Sciatic nerve (tissue), 2 donors: Measurements from ENCODE around the gene TMEM40. TPM values are rescaled to one million over a fixed set of nuclear protein-coding genes. Genes with fewer than 3 reads are reported as not detected.
"Not testable (repeated sequence)": the region's sequence is repeated elsewhere in the genome, so short reads cannot be mapped to it uniquely, and the experiment has no call there.

ENCODE experiments used
- ATAC-seq: fragments of 200-7000 bp; cut with Tn5 transposase; one replicate; pipeline ENCODE4 v1.9.1; 2020; ENCODE audit warnings: mild to moderate bottlenecking, moderate library complexity
- DNase-seq: peaks from one replicate; pipeline ENCODE4 v3.0.0-alpha.2; 2020; ENCODE audit warnings: low spot score
- intact Hi-C: fragments of 100-400 bp; cut with DNase I; formaldehyde crosslinking; loops from one replicate; pipeline ENCODE4 v1.14.2; 2022
- total RNA-seq: library from RNA; stranded (reverse); fragmentation: NEBNext Ultra II Directional; extraction: Animal tissue kit (Norgen Biotek cat#: 25700); gene quantifications from one replicate; pipeline ENCODE4 v1.2.1, GENCODE V29; 2021
- donor health status: DM: no; HTN: no; CAD: no.
- donor health status: DM: no; HTN: no; CAD: no.

The TMEM40 gene
- not detected for total RNA-seq

DNA sequence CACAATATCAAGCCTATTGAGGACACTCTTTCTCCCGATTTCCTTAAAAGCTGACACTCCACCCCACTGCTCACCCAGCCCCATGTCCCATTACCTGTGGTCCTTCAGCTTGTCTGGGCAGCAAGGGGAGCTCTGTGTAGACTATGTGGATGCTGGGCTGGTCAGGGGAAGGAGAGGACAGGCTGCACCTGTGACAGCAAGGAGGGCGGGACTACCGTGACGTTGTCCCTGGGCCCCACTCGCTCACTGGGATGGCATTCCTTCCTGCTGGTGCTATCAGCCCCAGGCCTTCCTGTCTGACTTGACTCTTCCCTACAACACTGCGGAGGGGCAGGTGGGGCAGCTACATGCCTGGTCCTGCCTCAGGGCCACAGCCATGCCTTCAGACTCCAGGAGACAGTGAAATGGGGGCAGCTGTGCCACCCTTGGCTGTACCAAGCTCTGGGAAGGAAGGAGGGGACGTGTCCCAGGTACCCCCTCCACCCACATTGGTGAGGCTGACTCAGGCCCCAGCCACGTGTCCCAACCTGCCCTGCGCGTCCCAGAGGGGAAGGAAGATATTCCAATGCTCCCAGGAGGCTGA, at the start of gene TMEM40:
TMEM40 (minus strand) TSS at position 163 of the 583 bp plus-strand sequence. CDS start 9,427 bp downstream, outside the sequence.
- ATAC-seq = peak; percentile 5
- intact Hi-C loops = no loop called here

DNA sequence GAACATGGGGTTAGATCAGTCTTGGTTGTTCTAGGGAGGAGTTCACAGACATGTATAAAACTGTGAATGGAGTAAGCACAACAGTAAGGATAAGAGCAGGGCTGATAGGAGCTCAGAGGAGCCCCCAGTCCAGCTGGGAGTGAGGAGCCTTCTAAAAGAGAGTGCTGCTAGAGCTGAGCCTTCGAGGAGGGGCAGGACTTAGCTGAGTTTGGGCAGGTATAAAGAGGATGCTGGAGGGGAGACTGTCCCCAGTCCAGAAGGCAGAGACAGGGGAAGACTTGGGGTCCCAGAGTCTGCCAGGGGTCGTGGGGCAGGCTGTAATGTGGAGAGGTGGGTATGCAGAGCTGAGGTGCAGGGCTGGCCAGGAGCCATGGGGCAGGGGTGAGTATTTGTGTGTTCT, 49.5 kb upstream of the TMEM40 start:
- no peak for DNase-seq
- ATAC-seq = no peak
- intact Hi-C loops = no loop called here

More for the DNA sequence above, at the start of gene TMEM40:
- DNase-seq = no peak

- DNase-seq (no peak), ATAC-seq (no peak)
- intact Hi-C loops = no loop called here
Observed at GRCh38 chr3:12807601-12808359, 48.7 kb upstream of the TMEM40 start.

DNA sequence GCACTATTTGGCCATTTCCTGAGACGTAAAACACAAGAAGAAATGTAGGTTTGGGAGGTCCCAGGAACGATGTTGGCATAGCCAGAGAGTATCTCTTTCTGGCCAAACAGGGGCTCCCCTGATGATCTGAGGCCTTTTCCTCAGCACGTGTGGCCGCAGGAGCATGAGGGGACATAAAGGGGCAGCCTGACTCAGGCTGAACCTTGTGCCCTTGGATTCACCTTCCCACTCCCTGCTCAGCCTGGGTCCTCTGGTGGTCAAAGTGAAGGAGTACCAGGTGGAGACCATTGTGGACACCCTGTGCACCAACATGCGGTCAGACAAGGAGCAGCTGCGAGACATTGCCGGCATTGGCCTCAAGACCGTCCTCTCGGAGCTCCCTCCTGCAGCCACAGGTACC, 48.0 kb upstream of the TMEM40 start:
- ATAC-seq = no peak
- intact Hi-C loops = no loop called here
- DNase-seq = no peak

DNA sequence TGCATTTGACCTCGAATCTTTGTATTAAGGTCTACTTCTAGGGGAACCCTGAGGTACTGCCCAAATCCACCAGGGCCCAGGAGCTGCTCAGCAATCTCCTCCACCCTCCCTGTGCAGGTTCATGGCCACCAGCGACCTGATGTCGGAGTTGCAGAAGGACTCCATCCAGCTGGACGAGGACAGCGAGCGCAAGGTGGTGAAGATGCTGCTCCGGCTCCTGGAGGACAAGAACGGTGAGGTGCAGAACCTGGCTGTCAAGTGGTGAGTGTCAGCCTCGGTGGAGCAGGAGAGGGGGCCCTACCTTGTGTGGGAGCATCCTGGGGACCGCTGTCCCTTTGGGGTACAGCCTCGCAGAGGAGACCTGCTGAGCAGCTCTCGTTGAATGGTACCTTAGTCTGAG, 44.3 kb upstream of the TMEM40 start:
- intact Hi-C loops = loop anchor here (5.0 kb wide), 1 partner anchor 1871 kb away; no protein-coding TSS in a partner anchor
- ATAC-seq = no peak
- DNase-seq = no peak

DNA sequence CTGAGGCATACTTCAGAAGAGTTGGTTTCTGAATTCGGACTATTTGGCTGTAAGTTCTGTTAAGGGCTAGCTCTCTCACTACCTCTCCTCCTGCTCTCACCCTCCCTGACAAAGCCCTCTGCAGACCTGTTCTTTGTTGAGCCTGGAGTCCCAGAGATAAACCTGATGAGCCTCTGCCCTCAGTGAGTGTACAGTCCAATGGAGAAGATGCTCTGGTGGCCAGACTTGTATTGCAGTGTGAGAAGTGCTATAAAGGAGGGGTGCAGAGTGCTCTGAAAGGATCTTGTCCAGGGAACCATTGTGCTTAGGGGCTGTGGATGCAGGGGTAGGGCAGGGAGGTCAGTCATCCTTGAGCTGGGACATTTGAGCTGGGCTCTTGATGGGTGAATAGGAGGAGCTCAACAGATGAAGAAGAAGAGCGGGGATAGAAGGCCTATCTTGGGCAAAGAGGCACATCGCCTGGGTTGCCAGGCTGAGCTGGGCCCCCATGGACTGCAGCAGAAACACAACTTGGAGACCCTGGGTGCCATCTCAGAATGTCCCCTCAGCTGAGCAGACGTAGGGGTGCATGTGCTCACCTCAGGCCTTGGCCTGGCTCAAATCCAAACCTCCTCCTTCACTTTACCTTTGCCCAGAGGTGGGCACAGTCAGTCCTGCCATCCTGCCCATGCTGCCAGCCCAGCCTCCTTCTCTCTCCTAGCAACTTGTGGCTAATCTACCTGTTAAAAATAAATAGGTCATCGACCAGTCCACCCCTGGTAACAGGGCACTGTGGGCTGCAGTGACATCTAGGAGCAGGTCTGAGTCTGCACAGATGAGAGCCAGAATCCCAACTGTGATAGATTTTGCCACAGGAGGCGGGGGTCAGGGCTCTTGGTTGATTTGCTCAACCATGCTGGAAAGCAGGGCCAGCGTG, 40.7 kb upstream of the TMEM40 start:
- no peak for DNase-seq
- intact Hi-C loops = loop anchor here (5.0 kb wide), 1 partner anchor 1867 kb away; no protein-coding TSS in a partner anchor
- ATAC-seq = no peak

GRCh38 chr3:12798559-12799179, 39.6 kb upstream of the TMEM40 start:
- DNase-seq (no peak), ATAC-seq (no peak)
- intact Hi-C loops = no loop called here

GRCh38 chr3:12797892-12798558, 39.0 kb upstream of the TMEM40 start:
- intact Hi-C loops = no loop called here
- ATAC-seq = no peak
- DNase-seq = no peak

- ATAC-seq (peak; percentile 34), DNase-seq (no peak)
- intact Hi-C loops = no loop called here
Observed at GRCh38 chr3:12797124-12797891, 38.2 kb upstream of the TMEM40 start.

- ATAC-seq (peak; percentile 94), DNase-seq (peak; percentile 82)
- intact Hi-C loops = no loop called here
Observed at GRCh38 chr3:12796171-12797123, 37.4 kb upstream of the TMEM40 start, which contains the start of gene CAND2. TSS of gene CAND2 (plus strand) at chr3:12796680. CDS start at chr3:12796721, 41 bp downstream.

- no peak for ATAC-seq
- no peak for DNase-seq
- intact Hi-C loops = no loop called here
Observed at GRCh38 chr3:12793701-12794100, 34.6 kb upstream of the TMEM40 start.

DNA sequence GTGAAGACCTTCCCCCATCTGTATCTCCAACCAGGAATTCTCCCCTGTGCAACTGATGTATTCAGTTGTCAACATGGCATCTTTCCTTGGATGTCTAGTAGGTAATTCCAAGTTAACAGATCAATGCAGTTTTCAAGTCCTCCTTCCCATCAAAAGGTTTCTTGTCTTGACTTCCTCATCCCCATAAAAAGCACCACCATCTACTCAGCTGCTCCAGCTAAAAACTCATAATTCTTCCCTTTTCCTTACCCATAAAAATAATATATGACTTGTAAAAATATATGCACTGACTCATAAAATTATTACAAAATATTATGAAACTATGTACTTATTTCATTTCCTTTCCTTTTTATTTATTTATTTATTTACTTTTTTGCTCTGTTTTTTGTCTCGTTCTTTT, 32.4 kb upstream of the TMEM40 start:
- ATAC-seq = no peak
- intact Hi-C loops = no loop called here

DNA sequence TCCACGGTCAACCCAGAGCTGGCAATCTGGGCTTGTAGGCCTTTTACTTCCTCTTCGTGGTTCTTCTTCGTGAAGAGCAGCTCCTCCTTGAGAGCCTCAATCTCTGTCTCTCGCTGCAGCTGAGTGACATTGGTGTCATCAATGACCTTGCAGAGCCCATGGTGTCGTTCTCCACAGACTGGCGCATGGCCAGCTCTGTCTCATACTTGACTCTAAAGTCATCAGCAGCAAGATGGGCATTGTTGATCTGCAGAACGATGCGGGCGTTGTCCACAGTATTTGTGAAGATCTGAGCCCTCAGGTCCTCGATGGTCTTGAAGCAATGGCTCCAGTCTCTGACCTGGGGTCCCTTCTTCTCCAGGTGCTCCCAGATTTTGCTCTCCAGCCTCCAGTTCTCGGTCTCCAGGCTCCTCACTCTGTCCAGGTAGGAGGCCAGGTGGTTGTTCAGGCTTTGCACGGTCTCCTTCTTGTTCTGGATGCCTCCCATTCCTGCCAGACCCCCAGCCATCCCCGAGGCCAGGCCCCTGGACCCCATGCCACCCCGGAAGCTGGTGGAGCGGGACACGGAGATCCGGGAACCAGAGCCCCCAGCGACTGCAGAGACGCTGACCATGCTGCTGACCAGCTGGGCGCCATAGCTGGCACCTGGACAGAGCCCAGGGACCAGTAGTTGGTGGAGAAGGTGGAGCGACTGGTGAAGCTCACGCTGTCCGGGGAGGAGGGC, 29.1 kb upstream of the TMEM40 start:
- DNase-seq, intact Hi-C loops, ATAC-seq: not testable (repeated sequence)

More for the DNA sequence above, 32.4 kb upstream of the TMEM40 start:
- DNase-seq = no peak

GRCh38 chr3:12787346-12787745, 28.3 kb upstream of the TMEM40 start:
- DNase-seq, intact Hi-C loops, ATAC-seq: not testable (repeated sequence)

DNA sequence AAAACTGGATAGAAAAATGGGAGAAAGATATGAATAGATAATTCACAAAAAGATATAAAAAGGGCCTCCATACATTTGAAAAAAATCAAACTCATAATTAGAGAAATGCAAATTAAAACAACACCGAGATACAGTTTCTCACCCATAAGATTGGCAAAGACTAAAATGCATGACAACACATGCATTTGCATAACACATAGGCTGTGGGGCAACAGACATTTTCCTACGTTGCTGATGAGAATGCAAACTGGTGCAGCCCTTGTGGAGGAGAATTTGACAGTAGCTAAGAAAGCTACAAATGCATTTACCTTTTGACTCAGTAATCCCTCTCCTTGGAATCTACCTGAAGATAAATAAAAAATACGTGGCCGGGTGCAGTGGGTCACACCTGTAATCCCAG, 26.0 kb upstream of the TMEM40 start:
- intact Hi-C loops = no loop called here
- no peak for ATAC-seq
- DNase-seq = no peak
